Activated CD8-positive, alpha-beta memory T cell treated with anti-CD3 and anti-CD28 coated beads, Interleukin-2, amount 50 U/mL, for 4 hours (primary cell): ENCODE measurements around the gene NANOG.
"Not testable (repeated sequence)": the region's sequence is repeated elsewhere in the genome, so short reads cannot be mapped to it uniquely, and the experiment has no call there.

ENCODE experiments used
- DNase-seq: peaks from one replicate; pipeline ENCODE4 v3.0.0-alpha.2; 2020

NANOG gene

GRCh38 chr12:7788884-7789528, at the start of gene NANOG:
TSS of gene NANOG (plus strand) at chr12:7789402. CDS start at chr12:7789615, 213 bp downstream.
- DNase-seq: not testable (repeated sequence)

GRCh38 chr12:7747246-7747645, 42.0 kb upstream of the NANOG start, which contains the start of gene CLEC4C:
TSS of gene CLEC4C (minus strand) at chr12:7747375. CDS start at chr12:7747348, 27 bp downstream.
- DNase-seq: no peak

DNA sequence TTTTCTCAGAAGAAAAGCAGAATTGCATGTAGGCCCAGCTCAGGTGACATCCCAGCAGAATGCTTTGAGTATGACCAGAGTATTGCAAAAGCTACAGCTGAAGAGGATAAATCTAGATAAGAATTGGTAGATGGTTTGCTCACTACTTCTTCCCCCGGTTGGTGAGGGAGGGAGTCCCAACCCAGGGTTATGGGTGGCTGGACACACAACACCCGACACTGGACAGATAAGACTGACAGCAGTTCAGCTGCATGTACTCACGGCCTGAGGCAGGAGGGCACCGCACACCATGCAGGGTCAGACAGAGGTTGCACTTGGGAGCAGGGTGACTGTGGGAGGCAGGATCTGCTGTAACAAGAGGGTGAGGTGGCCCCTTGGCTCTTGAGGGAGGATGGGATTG, 40.4 kb upstream of the NANOG start:
- DNase-seq: no peak

- no peak for DNase-seq
These were observed 39.8 kb upstream of the NANOG start for GRCh38 chr12:7749442-7749841.

DNA sequence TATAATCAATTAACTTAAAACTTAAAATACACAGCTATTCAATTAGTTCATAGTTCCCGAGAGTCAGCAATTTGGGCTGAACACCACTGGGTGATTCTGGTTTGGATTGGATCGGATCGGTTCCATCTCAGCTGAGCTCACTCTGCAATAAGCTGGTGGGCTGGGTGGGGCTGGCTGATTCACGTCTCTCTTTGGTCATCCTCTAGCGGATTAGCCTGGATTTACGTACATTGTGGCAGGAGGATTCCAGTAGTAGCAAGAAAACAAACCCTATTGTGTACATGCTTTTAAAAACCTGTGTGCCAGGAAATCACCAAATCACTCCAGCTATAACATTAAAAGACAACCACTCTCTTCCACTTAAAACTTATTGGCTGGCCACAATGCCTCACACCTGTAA, 38.9 kb upstream of the NANOG start:
- no peak for DNase-seq

DNA sequence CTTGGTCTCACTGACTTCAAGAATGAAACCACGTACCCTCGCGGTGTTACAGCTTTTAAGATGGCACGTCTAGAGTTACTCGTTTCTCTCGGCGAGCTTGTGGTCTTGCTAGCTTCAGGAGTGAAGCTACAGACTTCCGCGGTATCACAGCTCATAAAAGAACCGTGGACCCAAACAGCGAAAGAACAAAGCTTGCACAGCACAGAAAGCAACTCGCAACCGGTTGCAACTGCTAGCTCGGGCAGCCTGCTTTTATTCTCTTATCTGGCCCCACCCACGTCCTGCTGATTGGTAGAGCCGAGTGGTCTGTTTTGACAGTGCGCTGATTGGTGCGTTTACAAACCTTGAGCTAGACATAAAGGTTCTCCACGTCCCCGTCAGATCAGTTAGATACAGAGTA, 37.8 kb upstream of the NANOG start:
- no peak for DNase-seq

GRCh38 chr12:7751941-7752922, 37.0 kb upstream of the NANOG start:
- not testable (repeated sequence) for DNase-seq

DNA sequence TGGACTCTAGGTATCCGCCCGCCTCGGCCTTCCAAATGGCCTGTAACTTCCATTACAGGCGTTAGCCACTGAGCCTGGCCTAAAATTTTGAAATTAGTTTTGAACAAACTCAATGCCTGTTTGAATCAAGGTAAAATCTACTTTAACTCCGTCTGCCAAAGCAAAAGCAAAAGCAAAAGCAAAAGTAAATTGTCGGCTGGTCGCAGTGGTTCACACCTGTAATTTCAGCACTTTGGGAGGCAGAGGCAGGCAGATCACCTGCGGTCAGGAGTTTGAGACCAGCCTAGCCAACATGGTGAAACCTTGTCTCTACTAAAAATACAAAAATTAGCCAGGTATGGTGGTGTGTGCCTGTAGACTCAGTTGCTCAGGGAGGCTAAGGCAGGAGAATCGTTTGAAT, 33.5 kb upstream of the NANOG start:
- not testable (repeated sequence) for DNase-seq

DNA sequence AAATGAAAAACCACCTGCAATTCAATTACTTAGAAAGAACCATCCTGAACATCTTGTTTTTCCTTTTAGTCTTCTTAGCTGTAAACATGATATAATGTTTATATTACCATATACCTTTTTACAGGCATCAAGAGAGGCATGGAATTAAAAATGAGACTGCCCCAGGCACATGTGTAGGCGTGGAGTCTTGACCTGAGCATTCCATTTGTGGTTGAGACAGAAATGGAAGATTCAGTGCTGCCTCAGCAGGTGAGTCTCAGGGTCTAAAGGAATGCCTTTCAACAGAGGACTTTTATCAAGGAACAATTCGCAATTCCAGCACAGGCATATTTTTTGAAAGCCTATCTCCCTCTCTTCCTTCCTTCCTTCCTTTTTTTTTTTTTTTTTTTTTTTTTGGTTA, 32.2 kb upstream of the NANOG start:
- DNase-seq: no peak

DNA sequence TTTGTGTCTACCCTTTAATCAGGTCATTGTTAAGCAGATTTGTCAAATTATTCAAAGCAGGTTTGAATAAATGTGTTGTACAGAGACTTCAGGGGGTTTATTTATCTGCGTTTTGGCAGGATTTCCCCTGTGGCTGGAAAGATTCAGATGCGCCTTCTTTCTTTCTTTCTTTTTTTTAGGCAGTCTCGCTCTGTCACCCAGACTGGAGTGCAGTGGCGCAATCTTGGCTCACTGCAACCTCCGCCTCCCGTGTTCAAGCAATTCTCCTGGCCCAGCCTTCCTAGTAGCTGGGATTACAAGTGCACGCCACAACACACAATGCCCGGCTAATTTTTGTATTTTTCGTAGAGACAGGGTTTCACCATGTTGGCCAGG, 30.4 kb upstream of the NANOG start:
- no peak for DNase-seq

GRCh38 chr12:7769999-7770398, 19.2 kb upstream of the NANOG start:
- DNase-seq: no peak

- DNase-seq: no peak
These were observed 7.9 kb upstream of the NANOG start for GRCh38 chr12:7781274-7781673.

- DNase-seq: no peak
These were observed 7.1 kb upstream of the NANOG start for GRCh38 chr12:7782055-7782454.

DNA sequence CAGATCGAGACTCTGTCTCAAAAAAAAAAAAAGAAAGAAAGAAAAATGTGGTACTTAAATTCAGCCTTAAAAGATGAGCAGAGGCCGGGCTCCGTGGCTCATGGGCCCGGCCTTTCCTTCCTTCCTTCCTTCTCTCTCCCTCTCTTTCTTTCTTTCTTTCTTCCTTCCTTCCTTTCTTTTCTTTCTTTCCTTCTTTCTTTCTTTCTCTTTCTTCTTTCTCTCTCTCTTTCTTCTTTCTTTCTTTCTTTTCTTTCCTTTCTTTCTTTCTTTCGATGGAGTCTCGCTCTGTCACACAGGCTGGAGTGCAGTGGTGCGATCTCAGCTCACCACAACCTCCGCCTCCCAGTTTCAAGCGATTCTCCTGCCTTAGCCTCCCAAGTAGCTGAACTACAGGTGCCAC, 5.8 kb upstream of the NANOG start:
- not testable (repeated sequence) for DNase-seq

DNA sequence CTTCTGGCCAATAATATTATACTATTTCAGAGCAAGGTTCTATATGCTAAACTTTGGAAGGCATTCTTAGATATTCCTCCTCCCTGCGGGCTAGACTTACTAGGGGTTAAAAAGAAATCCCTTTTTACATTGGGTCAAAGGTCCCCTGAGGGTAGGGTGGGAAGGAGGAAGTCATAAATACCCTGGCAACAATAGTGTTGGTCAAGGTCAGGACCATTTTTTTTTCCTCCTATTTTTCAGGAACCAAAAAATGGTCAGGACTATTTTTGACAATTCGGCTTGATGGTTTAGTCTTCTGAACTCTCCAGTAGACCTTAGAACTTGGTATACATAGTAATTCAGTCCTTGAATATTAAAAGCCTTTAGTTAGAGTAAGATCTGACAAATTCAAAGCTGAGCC, 4.5 kb upstream of the NANOG start:
- DNase-seq: no peak

GRCh38 chr12:7787574-7788293, 1.5 kb upstream of the NANOG start:
- no peak for DNase-seq

- DNase-seq: no peak
These were observed 925 bp upstream of the NANOG start for GRCh38 chr12:7788294-7788660.

- DNase-seq: no peak
These were observed 4.0 kb downstream of the NANOG start for GRCh38 chr12:7793211-7793610.

DNA sequence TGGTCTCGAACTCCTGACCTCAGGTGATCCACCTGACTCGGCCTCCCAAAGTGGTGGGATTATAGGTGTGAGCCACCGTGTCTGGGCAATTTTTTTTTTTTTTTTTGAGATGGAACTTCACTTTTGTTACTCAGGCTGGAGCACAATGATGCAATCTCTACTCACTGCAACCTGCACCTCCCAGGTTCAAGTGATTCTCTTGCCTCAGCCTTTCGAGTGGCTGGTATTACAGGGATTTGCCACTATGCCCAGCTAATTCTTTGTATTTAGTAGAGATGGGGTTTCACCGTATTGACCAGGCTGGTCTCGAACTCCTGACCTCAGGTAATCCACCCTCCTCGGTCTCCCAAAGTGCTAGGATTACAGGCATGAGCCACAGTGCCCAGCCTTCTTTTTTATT, 8.1 kb downstream of the NANOG start:
- not testable (repeated sequence) for DNase-seq

- no peak for DNase-seq
These were observed 8.6 kb downstream of the NANOG start for GRCh38 chr12:7797698-7798398.

DNA sequence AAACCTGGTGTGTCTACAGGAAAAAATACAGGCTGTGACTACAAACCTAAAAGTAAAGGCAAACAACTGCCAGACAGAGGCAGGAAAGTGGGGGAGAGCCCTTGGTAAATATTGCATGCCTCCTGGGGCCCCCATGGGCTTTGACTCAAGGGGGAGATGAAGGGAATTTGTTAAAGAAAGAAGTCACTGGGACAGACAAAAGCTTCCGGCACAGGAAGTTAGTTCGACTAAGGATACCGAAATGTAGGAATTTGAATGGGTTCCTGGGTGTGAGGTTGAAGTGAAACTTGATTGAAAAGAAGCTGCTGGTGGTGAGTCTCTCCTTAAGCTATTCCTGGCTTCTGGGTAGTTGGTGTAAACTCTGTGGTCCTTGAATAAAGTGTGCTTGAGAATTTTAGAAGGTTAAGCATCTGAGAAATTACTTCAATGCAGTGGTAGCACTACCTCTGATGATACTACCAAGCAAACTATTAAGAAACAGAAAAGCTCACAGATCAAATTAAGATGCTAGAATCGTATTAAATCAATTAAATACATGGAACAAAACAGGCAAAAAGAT, 9.6 kb downstream of the NANOG start:
- not testable (repeated sequence) for DNase-seq

DNA sequence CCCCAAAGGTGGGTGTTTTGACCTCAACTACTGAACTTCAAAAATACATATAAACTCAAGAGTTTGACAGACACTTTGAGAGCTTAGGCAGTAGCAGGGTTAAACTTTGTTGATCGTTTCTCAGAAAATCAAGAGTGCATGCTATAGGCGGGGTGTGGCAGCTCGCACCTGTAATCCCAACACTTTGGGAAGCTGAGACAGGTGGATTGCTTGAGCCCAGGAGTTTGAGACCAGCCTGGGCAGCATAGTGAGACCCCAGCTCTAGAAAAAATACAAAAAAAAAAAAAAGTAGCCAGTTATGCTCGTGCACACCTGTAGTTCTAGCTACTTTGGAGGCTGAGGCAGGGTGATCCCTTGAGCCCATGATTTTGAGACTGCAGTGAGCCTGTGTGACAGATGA, 12.3 kb downstream of the NANOG start:
- DNase-seq: no peak
